Neuronal stem cell (in vitro differentiated cells): ENCODE results near the gene GABBR2.

ENCODE experiments used
- DNase-seq: peaks from one replicate; pipeline ENCODE4 v3.0.0-alpha.2; 2013; ENCODE audit warnings: low spot score
- H2AFZ ChIP-seq: one replicate; pipeline ENCODE4 v1.6.1; 2013; ENCODE audit warnings: mild to moderate bottlenecking, low read length, inconsistent platforms
- H2AK5ac ChIP-seq: 2 replicates; pipeline ENCODE4 v1.6.1; 2013; ENCODE audit warnings: low read depth, mild to moderate bottlenecking, inconsistent platforms, low read length, moderate library complexity, mixed read lengths
- H2BK120ac ChIP-seq: 2 replicates; pipeline ENCODE4 v1.6.1; 2013; ENCODE audit warnings: low read depth, mild to moderate bottlenecking, inconsistent platforms, low read length, moderate library complexity, mixed read lengths
- H2BK12ac ChIP-seq: one replicate; pipeline ENCODE4 v1.6.1; 2013; ENCODE audit warnings: low read length, inconsistent platforms
- H2BK15ac ChIP-seq: 2 replicates; pipeline ENCODE4 v1.6.1; 2013; ENCODE audit warnings: mild to moderate bottlenecking, low read length, inconsistent platforms, mixed read lengths
- H2BK5ac ChIP-seq: one replicate; pipeline ENCODE4 v1.6.1; 2013; ENCODE audit warnings: inconsistent platforms, mild to moderate bottlenecking, low read length, moderate library complexity
- H3K14ac ChIP-seq: one replicate; pipeline ENCODE4 v1.6.1; 2013; ENCODE audit warnings: low read length, inconsistent platforms
- H3K18ac ChIP-seq: 2 replicates; pipeline ENCODE4 v1.6.1; 2013; ENCODE audit warnings: low read length, inconsistent platforms
- H3K23ac ChIP-seq: 2 replicates; pipeline ENCODE4 v1.6.1; 2013; ENCODE audit warnings: low read depth, mild to moderate bottlenecking, mixed read lengths, low read length, inconsistent platforms; ENCODE audit not compliant: poor library complexity
- H3K27ac ChIP-seq: replicated peaks from 3 replicates; pipeline ENCODE4 v1.5.1; 2013; ENCODE audit warnings: low read length, inconsistent platforms
- H3K27me3 ChIP-seq, 3 experiments: 2 replicates each; pipeline ENCODE4 v1.6.1; 2013; ENCODE audit warnings: low read length in 3 of 3, mild to moderate bottlenecking in 2 of 3, inconsistent platforms in 1 of 3, low read depth in 1 of 3, mixed read lengths in 1 of 3, moderate library complexity in 1 of 3; ENCODE audit not compliant: control insufficient read depth in 3 of 3, insufficient read depth in 3 of 3
- H3K36me3 ChIP-seq, 2 donors: replicated peaks in 1 of 2; 2 replicates each; pipeline ENCODE4 v1.6.1; 2013; ENCODE audit warnings: low read length in 2 of 2; ENCODE audit not compliant: control insufficient read depth in 2 of 2, insufficient read depth in 2 of 2
- H3K4ac ChIP-seq: 2 replicates; pipeline ENCODE4 v1.6.1; 2013; ENCODE audit warnings: inconsistent platforms, mild to moderate bottlenecking, low read length, moderate library complexity
- H3K4me1 ChIP-seq, 2 donors: 1 replicate in 1 of 2; 2 replicates in 1 of 2; pipeline ENCODE4 v1.6.1; 2013; ENCODE audit warnings: low read length in 2 of 2, low read depth in 1 of 2; ENCODE audit not compliant: control insufficient read depth in 2 of 2, insufficient read depth in 1 of 2
- H3K4me2 ChIP-seq: one replicate; pipeline ENCODE4 v1.6.1; 2013; ENCODE audit warnings: mild to moderate bottlenecking, low read length, inconsistent platforms; ENCODE audit not compliant: insufficient read depth, poor library complexity, severe bottlenecking
- H3K4me3 ChIP-seq, 2 donors: 2 replicates each; pipeline ENCODE4 v1.5.1; 2013; ENCODE audit warnings: low read length in 2 of 2, mild to moderate bottlenecking in 2 of 2, inconsistent platforms in 1 of 2, moderate library complexity in 1 of 2
- H3K79me1 ChIP-seq: one replicate; pipeline ENCODE4 v1.6.1; 2013; ENCODE audit warnings: low read depth, mild to moderate bottlenecking, inconsistent platforms, low read length, moderate library complexity
- H3K9ac ChIP-seq: one replicate; pipeline ENCODE4 v1.6.1; 2013; ENCODE audit warnings: mild to moderate bottlenecking, low read depth, low read length, inconsistent platforms; ENCODE audit not compliant: poor library complexity
- H3K9me3 ChIP-seq, 2 donors: replicated peaks in 1 of 2; 2 replicates each; pipeline versions ENCODE3 to v1.6.1; 2013; ENCODE audit warnings: low read length in 2 of 2, mild to moderate bottlenecking in 2 of 2, inconsistent platforms in 1 of 2, low read depth in 1 of 2, mixed read lengths in 1 of 2, moderate library complexity in 1 of 2; ENCODE audit not compliant: control insufficient read depth in 2 of 2, insufficient read depth in 1 of 2
- H4K8ac ChIP-seq: one replicate; pipeline ENCODE4 v1.6.1; 2013; ENCODE audit warnings: low read depth, mild to moderate bottlenecking, inconsistent platforms, low read length, moderate library complexity
- H4K91ac ChIP-seq: one replicate; pipeline ENCODE4 v1.6.1; 2013; ENCODE audit warnings: low read length, low read depth, mild to moderate bottlenecking, inconsistent platforms; ENCODE audit not compliant: poor library complexity
- WGBS, 2 donors: extraction: QIAGEN DNeasy Blood & Tissue Kit; methylation state at CpG; one replicate each; pipeline ENCODE4 v1.1.7; 2013; ENCODE audit warnings: missing lambda C conversion rate in 2 of 2, mixed read lengths in 1 of 2; ENCODE audit not compliant: insufficient read length in 2 of 2, insufficient replicate concordance in 1 of 2; ENCODE audit errors: extremely low coverage in 2 of 2; 5-methylcytosine and 5-hydroxymethylcytosine counted together

The GABBR2 gene

GRCh38 chr9:98707166-98708102, 1.3 kb downstream of the GABBR2 start:
- no peak overlapping the region for H3K14ac ChIP-seq
- DNase-seq: peak; percentile 79
- no peak overlapping the region for H3K4ac ChIP-seq
- no peak overlapping the region for H2BK12ac ChIP-seq
- H2BK15ac ChIP-seq: peak overlapping the region; percentile 23
- peak overlapping the region; percentile 91 for H2AFZ ChIP-seq
- peak overlapping the region; percentile 47 for H3K23ac ChIP-seq
- no peak overlapping the region for H4K8ac ChIP-seq
- H3K9ac ChIP-seq: peak overlapping the region; percentile 52
- H4K91ac ChIP-seq: no peak overlapping the region
- H3K18ac ChIP-seq: peak overlapping the region; percentile 80
- whole genome bisulfite sequencing, 2 donors: no CpG with 5 or more reads among the region's 79 CpGs
- H2BK5ac ChIP-seq: no peak overlapping the region
- H2AK5ac ChIP-seq: peak overlapping the region; percentile 57
- H3K4me2 ChIP-seq: peak overlapping the region; percentile 71
- peaks cover 19 to 78% (median 60%) of the 10 kb centered on the region in 3 experiments for H3K27me3 ChIP-seq
- peak overlapping the region in 1 of 2 donors; percentile 72 for H3K4me3 ChIP-seq
- H3K36me3 ChIP-seq: no peaks in the 10 kb centered on the region
- H3K79me1 ChIP-seq: no peaks in the 10 kb centered on the region
- H3K4me1 ChIP-seq: peaks cover 2 to 7% of the 10 kb centered on the region in 2 donors
- no peak overlapping the region for H3K27ac ChIP-seq
- no peaks in the 10 kb centered on the region for H3K9me3 ChIP-seq
- no peak overlapping the region for H2BK120ac ChIP-seq

- peak overlapping the region; percentile 71 for H3K4me2 ChIP-seq
- H3K79me1 ChIP-seq: no peaks in the 10 kb centered on the region
- no peak overlapping the region for H3K27ac ChIP-seq
- H3K9ac ChIP-seq: no peak overlapping the region
- peaks cover 2 to 7% of the 10 kb centered on the region in 2 donors for H3K4me1 ChIP-seq
- no peak overlapping the region for H2BK5ac ChIP-seq
- DNase-seq: no peak
- H2BK120ac ChIP-seq: no peak overlapping the region
- H4K91ac ChIP-seq: no peak overlapping the region
- no peak overlapping the region for H4K8ac ChIP-seq
- H3K36me3 ChIP-seq: no peaks in the 10 kb centered on the region
- H3K4ac ChIP-seq: no peak overlapping the region
- no peak overlapping the region for H3K23ac ChIP-seq
- H3K4me3 ChIP-seq: no peak overlapping the region
- no CpG with 5 or more reads among the region's 15 CpGs for WGBS, 2 donors
- no peak overlapping the region for H2BK12ac ChIP-seq
- H3K18ac ChIP-seq: no peak overlapping the region
- H3K27me3 ChIP-seq: peaks cover 19 to 77% (median 56%) of the 10 kb centered on the region in 3 experiments
- H3K9me3 ChIP-seq: no peaks in the 10 kb centered on the region
- H2AK5ac ChIP-seq: no peak overlapping the region
- H2BK15ac ChIP-seq: no peak overlapping the region
- peak overlapping the region; percentile 91 for H2AFZ ChIP-seq
- no peak overlapping the region for H3K14ac ChIP-seq
Observed at GRCh38 chr9:98706651-98707165, 2.0 kb downstream of the GABBR2 start.

GRCh38 chr9:98702835-98703380, 5.8 kb downstream of the GABBR2 start:
- H2BK15ac ChIP-seq: no peak overlapping the region
- H2AFZ ChIP-seq: no peak overlapping the region
- no peak overlapping the region for H4K8ac ChIP-seq
- no CpG with 5 or more reads among the region's 2 CpGs for WGBS, 2 donors
- H3K4me2 ChIP-seq: no peak overlapping the region
- no peak overlapping the region for H2BK5ac ChIP-seq
- no peak overlapping the region for H3K4me3 ChIP-seq
- no peaks in the 10 kb centered on the region for H3K79me1 ChIP-seq
- H4K91ac ChIP-seq: no peak overlapping the region
- no peaks in the 10 kb centered on the region for H3K36me3 ChIP-seq
- no peak overlapping the region for H3K18ac ChIP-seq
- H3K9me3 ChIP-seq: no peaks in the 10 kb centered on the region
- DNase-seq: no peak
- H3K23ac ChIP-seq: no peak overlapping the region
- peaks cover 2 to 5% of the 10 kb centered on the region in 2 donors for H3K4me1 ChIP-seq
- H2BK120ac ChIP-seq: no peak overlapping the region
- H2BK12ac ChIP-seq: no peak overlapping the region
- H3K9ac ChIP-seq: no peak overlapping the region
- H3K14ac ChIP-seq: no peak overlapping the region
- peaks cover 12 to 68% (median 22%) of the 10 kb centered on the region in 3 experiments for H3K27me3 ChIP-seq
- no peak overlapping the region for H3K4ac ChIP-seq
- no peak overlapping the region for H3K27ac ChIP-seq
- no peak overlapping the region for H2AK5ac ChIP-seq

GRCh38 chr9:98702340-98702739, 6.4 kb downstream of the GABBR2 start:
- Histone ChIP-seq H4K91ac (no peak overlapping the region), H3K4me1 (peaks cover 2 to 5% of the 10 kb centered on the region in 2 donors), H3K36me3 (no peaks in the 10 kb centered on the region), H3K4me2 (no peak overlapping the region), H3K27ac (no peak overlapping the region), H3K9ac (no peak overlapping the region), H2AK5ac (no peak overlapping the region), H2BK15ac (no peak overlapping the region), H3K23ac (no peak overlapping the region), H2BK120ac (no peak overlapping the region), H3K4me3 (no peak overlapping the region), H4K8ac (no peak overlapping the region), H3K4ac (no peak overlapping the region), H3K14ac (no peak overlapping the region), H2BK5ac (no peak overlapping the region), H2BK12ac (no peak overlapping the region), H3K27me3 (peaks cover 7 to 62% (median 16%) of the 10 kb centered on the region in 3 experiments), H2AFZ (no peak overlapping the region), H3K9me3 (no peaks in the 10 kb centered on the region), H3K79me1 (no peaks in the 10 kb centered on the region), H3K18ac (no peak overlapping the region)
- DNase-seq: no peak
- WGBS, 2 donors: no CpG with 5 or more reads among the region's 8 CpGs
